AG10803 (cell line): ENCODE measurements around the gene CCDC93.

Experiments used
- DNase-seq: peaks from one replicate; pipeline ENCODE4 v3.0.0; 2010; ENCODE audit warnings: low read depth
- H3K4me3 ChIP-seq: 2 replicates; pipeline ENCODE4 v1.5.1; 2011; ENCODE audit warnings: mild to moderate bottlenecking, low read length, control low read depth
- CTCF ChIP-seq: conservative IDR thresholded peaks from 2 replicates; pipeline ENCODE4 v1.5.1; 2011; ENCODE audit warnings: mild to moderate bottlenecking, low read length, control low read depth, inconsistent platforms

The CCDC93 gene

GRCh38 chr2:117980783-117981676 is 32.8 kb downstream of the CCDC93 start:
- TF ChIP-seq CTCF, result no peak
- H3K4me3 ChIP-seq, result no peak overlapping the region
- DNase-seq, result peak; percentile 97

GRCh38 chr2:117979911-117980701 is 33.8 kb downstream of the CCDC93 start:
- DNase-seq, result peak; percentile 90
- peak overlapping the region; percentile 10; the same call in 1 of the 2 replicates for H3K4me3 ChIP-seq

GRCh38 chr2:117977696-117978095 is 36.2 kb downstream of the CCDC93 start:
- TF ChIP-seq CTCF, result no peak
- no peak for DNase-seq
- no peak overlapping the region for H3K4me3 ChIP-seq

More at GRCh38 chr2:117979911-117980701, 33.8 kb downstream of the CCDC93 start:
- TF ChIP-seq CTCF, result no peak

GRCh38 chr2:117976581-117976980 is 37.3 kb downstream of the CCDC93 start:
- no peak for DNase-seq
- TF ChIP-seq CTCF, result no peak
- no peak overlapping the region for H3K4me3 ChIP-seq

- no peak for DNase-seq
- no peak for TF ChIP-seq CTCF
- H3K4me3 ChIP-seq, result no peak overlapping the region
These were observed 40.3 kb downstream of the CCDC93 start for GRCh38 chr2:117973498-117974082.

GRCh38 chr2:117972476-117973123 is 41.3 kb downstream of the CCDC93 start:
- H3K4me3 ChIP-seq, result no peak overlapping the region
- no peak; the same call in 1 of the 2 replicates for TF ChIP-seq CTCF
- peak; percentile 73 for DNase-seq
